Liver (tissue), 9 donors: ENCODE results near the gene SUPT5H. TPM values are rescaled to one million over a fixed set of nuclear protein-coding genes. Genes with fewer than 3 reads are reported as not detected.

Source experiments
- DNase-seq: peaks from one replicate; pipeline ENCODE4 v3.0.0-alpha.2; 2017; ENCODE audit warnings: low spot score
- H3K27ac ChIP-seq, 2 donors: one replicate each; pipeline ENCODE4 v1.7.0; 2013; ENCODE audit warnings: inconsistent platforms in 2 of 2, low read length in 2 of 2, control low read depth in 1 of 2, low read depth in 1 of 2, mild to moderate bottlenecking in 1 of 2
- H3K27me3 ChIP-seq, 4 donors: one replicate each; pipeline versions ENCODE4 v1.6.1 to v1.7.0; 2013; ENCODE audit warnings: low read length in 3 of 4, inconsistent platforms in 1 of 4, mild to moderate bottlenecking in 1 of 4, moderate library complexity in 1 of 4; ENCODE audit not compliant: control insufficient read depth in 4 of 4, insufficient read depth in 4 of 4
- H3K36me3 ChIP-seq, 4 donors: one replicate each; pipeline versions ENCODE4 v1.6.1 to v1.7.0; 2013; ENCODE audit warnings: low read length in 3 of 4, mild to moderate bottlenecking in 3 of 4, low read depth in 1 of 4, moderate library complexity in 1 of 4; ENCODE audit not compliant: control insufficient read depth in 4 of 4, insufficient read depth in 3 of 4
- H3K4me1 ChIP-seq, 4 donors: one replicate each; pipeline versions ENCODE4 v1.6.1 to v1.7.0; 2013; ENCODE audit warnings: low read length in 3 of 4, mild to moderate bottlenecking in 3 of 4, moderate library complexity in 1 of 4; ENCODE audit not compliant: control insufficient read depth in 4 of 4, insufficient read depth in 4 of 4
- H3K4me3 ChIP-seq, 3 donors: one replicate each; pipeline versions ENCODE4 v1.6.1 to v1.7.0; 2013; ENCODE audit warnings: low read length in 3 of 3, control low read depth in 1 of 3, low read depth in 1 of 3, mild to moderate bottlenecking in 1 of 3
- H3K9ac ChIP-seq, 2 donors: one replicate each; pipeline ENCODE4 v1.7.0; 2013; ENCODE audit warnings: low read length in 2 of 2, mild to moderate bottlenecking in 2 of 2, moderate library complexity in 2 of 2, control low read depth in 1 of 2, low read depth in 1 of 2
- H3K9me3 ChIP-seq, 4 donors: one replicate each; pipeline versions ENCODE4 v1.6.1 to v1.7.0; 2013; ENCODE audit warnings: low read length in 3 of 4; ENCODE audit not compliant: control insufficient read depth in 4 of 4
- ATF3 ChIP-seq: IDR thresholded peaks from 2 replicates; pipeline ENCODE4 v1.6.1; 2016; ENCODE audit warnings: antibody characterized with exemption
- CTCF ChIP-seq: fragments of 150-350 bp; IDR thresholded peaks from 2 replicates; pipeline ENCODE4 v1.5.1; 2017; ENCODE audit warnings: improper control_type of control experiment, low read depth, low read length; ENCODE audit not compliant: missing input control
- EGR1 ChIP-seq, 2 donors: IDR thresholded peaks; 2 replicates each; pipeline ENCODE4 v1.6.1; 2016 to 2018; ENCODE audit warnings: antibody characterized with exemption in 2 of 2, low read depth in 2 of 2
- FOXA1 ChIP-seq: IDR thresholded peaks from 2 replicates; pipeline ENCODE4 v1.6.1; 2016; ENCODE audit warnings: antibody characterized with exemption
- GABPA ChIP-seq, 2 donors: IDR thresholded peaks in 1 of 2; conservative IDR thresholded peaks in 1 of 2; 2 replicates each; pipeline ENCODE4 v1.6.1; 2016; ENCODE audit warnings: antibody characterized with exemption in 2 of 2, mild to moderate bottlenecking in 1 of 2, moderate library complexity in 1 of 2
- HNF4A ChIP-seq, 2 donors: conservative IDR thresholded peaks; 2 replicates each; pipeline ENCODE4 v1.6.1; 2016; ENCODE audit warnings: antibody characterized with exemption in 2 of 2, mild to moderate bottlenecking in 2 of 2
- HNF4G ChIP-seq: IDR thresholded peaks from 2 replicates; pipeline ENCODE4 v1.6.1; 2016; ENCODE audit warnings: antibody characterized with exemption
- JUND ChIP-seq, 2 donors: IDR thresholded peaks; 2 replicates each; pipeline ENCODE4 v1.6.1; 2016; ENCODE audit warnings: antibody characterized with exemption in 2 of 2
- NR2F2 ChIP-seq: IDR thresholded peaks from 2 replicates; pipeline ENCODE4 v1.6.1; 2016; ENCODE audit warnings: antibody characterized with exemption
- REST ChIP-seq: IDR thresholded peaks from 2 replicates; pipeline ENCODE4 v1.6.1; 2016; ENCODE audit warnings: antibody characterized with exemption, mild to moderate bottlenecking
- RXRA ChIP-seq, 2 donors: IDR thresholded peaks; 2 replicates each; pipeline ENCODE4 v1.6.1; 2017 to 2018; ENCODE audit warnings: antibody characterized with exemption in 2 of 2, mild to moderate bottlenecking in 1 of 2
- TAF1 ChIP-seq: conservative IDR thresholded peaks from 2 replicates; pipeline ENCODE4 v1.6.1; 2016; ENCODE audit warnings: antibody characterized with exemption, mild to moderate bottlenecking
- YY1 ChIP-seq: IDR thresholded peaks from 2 replicates; pipeline ENCODE4 v1.6.1; 2016; ENCODE audit warnings: antibody characterized with exemption, mild to moderate bottlenecking
- ZBTB33 ChIP-seq: IDR thresholded peaks from 2 replicates; pipeline ENCODE4 v1.6.1; 2016; ENCODE audit warnings: antibody characterized with exemption
- WGBS: extraction: QIAGEN DNeasy Blood & Tissue Kit; methylation state at CpG from one replicate; pipeline ENCODE4 v1.1.7; 2013; 5-methylcytosine and 5-hydroxymethylcytosine counted together
- polyA plus RNA-seq, 2 donors: library from polyadenylated mRNA; stranded (reverse) in 1 of 2; unstranded in 1 of 2; fragments of 200-250 nt in 1 of 2; fragments of >200 nt in 1 of 2; fragmentation: Nextera tagmentation in 1 of 2; extraction: Ambion mirVana in 1 of 2; gene quantifications; one replicate each; pipeline versions ENCODE4 v1.2.1 to v1.2.3, GENCODE V29; 2013 to 2015
- total RNA-seq, 2 donors: library from RNA; depleted of rRNA; stranded (reverse); fragments of >200 nt; gene quantifications; one replicate each; pipeline ENCODE4 v1.2.3, GENCODE V29; 2014
- donor health status: healthy.
- donor health status: healthy.
- donor health status: healthy.
- donor health status: healthy.
- donor health status: healthy.

Gene SUPT5H
- total and polyA plus RNA-seq, 4 donors = 19.3 to 52.5 (median 45.2) TPM

GRCh38 chr19:39508629-39509028 is 63.2 kb downstream of the SUPT5H start:
- Histone ChIP-seq H3K27ac (no peak overlapping the region), H3K9ac (no peak overlapping the region), H3K9me3 (peaks cover 0 to 2% (median 0%) of the 10 kb centered on the region in 4 donors), H3K4me3 (no peak overlapping the region), H3K27me3 (peaks cover 0 to 19% (median 6%) of the 10 kb centered on the region in 4 donors), H3K4me1 (peaks cover 2 to 8% (median 8%) of the 10 kb centered on the region in 4 donors), H3K36me3 (no peaks in the 10 kb centered on the region)
- 76% methylated on average over 9 of the region's 9 CpGs for WGBS
- DNase-seq = no peak
- no peak for TF ChIP-seq JUND (IDR thresholded peaks at IDR 0.05)
- no peak for TF ChIP-seq HNF4G
- no peak for TF ChIP-seq YY1
- TF ChIP-seq RXRA (IDR thresholded peaks at IDR 0.05) = no peak
- no peak for TF ChIP-seq FOXA1
- no peak for TF ChIP-seq ATF3
- no peak for TF ChIP-seq HNF4A (conservative IDR thresholded peaks at IDR 0.05)
- TF ChIP-seq NR2F2 = no peak
- TF ChIP-seq TAF1 = no peak
- no peak for TF ChIP-seq EGR1 (IDR thresholded peaks at IDR 0.05; ENCODE audit: low read depth in 2 of 2)
- TF ChIP-seq CTCF = no peak

GRCh38 chr19:39509233-39509632 is 63.9 kb downstream of the SUPT5H start:
- Histone ChIP-seq H3K36me3 (no peaks in the 10 kb centered on the region), H3K27ac (no peak overlapping the region), H3K4me3 (no peak overlapping the region), H3K9me3 (peaks cover 0 to 2% (median 0%) of the 10 kb centered on the region in 4 donors), H3K27me3 (peaks cover 2 to 19% (median 5%) of the 10 kb centered on the region in 4 donors), H3K9ac (no peak overlapping the region), H3K4me1 (peaks cover 2 to 8% (median 8%) of the 10 kb centered on the region in 4 donors)
- WGBS = 54% methylated on average over 2 of the region's 2 CpGs
- DNase-seq = no peak
- TF ChIP-seq ZBTB33 (no peak), RXRA (IDR thresholded peaks at IDR 0.05) (no peak), NR2F2 (no peak), GABPA (IDR thresholded peaks at IDR 0.05 in 1 of 2, conservative IDR thresholded peaks at IDR 0.05 in 1 of 2) (no peak)

- TF ChIP-seq REST (no peak), CTCF (no peak), TAF1 (no peak), HNF4G (no peak), ZBTB33 (no peak), YY1 (no peak), JUND (IDR thresholded peaks at IDR 0.05) (no peak)
- Histone ChIP-seq H3K9me3 (peaks cover 0 to 2% (median 0%) of the 10 kb centered on the region in 4 donors), H3K4me3 (no peak overlapping the region), H3K27ac (no peak overlapping the region), H3K27me3 (peaks cover under 1 to 15% (median 11%) of the 10 kb centered on the region in 4 donors), H3K9ac (no peak overlapping the region), H3K36me3 (no peaks in the 10 kb centered on the region), H3K4me1 (peaks cover 5 to 12% (median 7%) of the 10 kb centered on the region in 4 donors)
- DNase-seq = no peak
- WGBS = 48% methylated on average over 2 of the region's 2 CpGs
These were observed 67.6 kb downstream of the SUPT5H start for GRCh38 chr19:39512988-39513387.
